Spinal cord (tissue), 10 donors: ENCODE measurements around the gene PEX5L. TPM values are rescaled to one million over a fixed set of nuclear protein-coding genes. Genes with fewer than 3 reads are reported as not detected.
A peak's percentile ranks its signal among the peaks of the same experiment; 100 is the strongest.

Experiments used
- DNase-seq, 6 donors: peaks; one replicate each; pipeline versions ENCODE4 v3.0.0 to v3.0.0-alpha.2; 2013 to 2015; ENCODE audit warnings: low spot score in 6 of 6, low read depth in 4 of 6
- H3K27ac ChIP-seq: one replicate; pipeline ENCODE4 v1.5.1; 2013; ENCODE audit warnings: low read depth, low read length, control low read depth
- H3K27me3 ChIP-seq: one replicate; pipeline ENCODE4 v1.6.1; 2013; ENCODE audit warnings: low read length; ENCODE audit not compliant: control insufficient read depth, insufficient read depth
- H3K36me3 ChIP-seq: one replicate; pipeline ENCODE4 v1.6.1; 2013; ENCODE audit warnings: low read length; ENCODE audit not compliant: control insufficient read depth, insufficient read depth
- H3K4me1 ChIP-seq: one replicate; pipeline ENCODE4 v1.6.1; 2013; ENCODE audit warnings: low read length; ENCODE audit not compliant: control insufficient read depth, insufficient read depth
- H3K4me3 ChIP-seq: one replicate; pipeline ENCODE4 v1.5.1; 2013; ENCODE audit warnings: low read depth, low read length, control low read depth
- H3K9me3 ChIP-seq: one replicate; pipeline ENCODE4 v1.6.1; 2013; ENCODE audit warnings: low read length; ENCODE audit not compliant: control insufficient read depth, insufficient read depth
- WGBS: methylation state at CpG from one replicate; pipeline ENCODE4 v1.1.5; 2013; ENCODE audit warnings: missing lambda C conversion rate; ENCODE audit not compliant: insufficient coverage; 5-methylcytosine and 5-hydroxymethylcytosine counted together
- polyA plus RNA-seq, 2 donors: library from polyadenylated mRNA; unstranded; fragments of 120-200 nt; gene quantifications; one replicate each; pipeline ENCODE4 v1.2.1, GENCODE V29; 2013; ENCODE audit not compliant: insufficient read length in 2 of 2
- total RNA-seq, 2 donors: library from RNA; depleted of rRNA in 1 of 2; stranded (reverse); fragments of 120-200 nt in 1 of 2; fragments of >200 nt in 1 of 2; gene quantifications; one replicate each; pipeline versions ENCODE4 v1.2.3 to v1.2.4, GENCODE V29; 2013 to 2014
- donor health status: healthy.

Gene PEX5L
- total and polyA plus RNA-seq, 4 donors: 11.4 to 39.6 (median 15.3) TPM

DNA sequence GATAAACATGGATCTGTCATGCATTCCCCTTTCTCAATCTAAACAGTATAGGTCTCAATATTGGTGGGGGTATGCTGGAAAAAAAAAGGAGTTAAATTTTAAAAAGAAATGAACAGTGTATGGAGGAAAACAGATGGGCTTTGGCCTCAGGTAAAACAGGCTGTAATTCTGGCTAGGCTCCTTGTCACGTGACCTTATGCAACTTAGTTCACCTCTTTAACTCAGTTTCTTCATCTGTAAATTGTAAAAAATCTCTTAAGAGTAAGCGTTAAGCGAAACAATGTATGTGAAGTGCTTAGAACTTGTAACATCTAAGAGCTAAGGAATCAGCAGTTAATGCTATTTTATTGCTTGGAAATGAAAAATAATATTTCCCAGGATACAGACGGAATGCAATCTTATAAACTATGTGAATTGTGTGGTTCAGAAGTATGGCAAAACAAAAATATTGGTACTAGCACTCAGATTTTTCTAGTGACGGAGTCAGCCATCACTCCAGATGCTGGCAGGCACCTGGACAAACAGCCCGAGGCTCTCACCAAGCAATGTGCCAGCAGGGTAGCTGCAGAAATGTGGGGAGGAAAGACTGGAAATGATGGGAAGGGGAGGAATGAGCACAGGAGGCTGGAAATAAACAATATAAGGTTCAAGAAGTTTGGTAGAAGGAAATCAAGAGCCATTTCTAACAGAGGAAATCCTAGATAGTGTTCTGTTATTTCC lies 211.1 kb downstream of the PEX5L start:
- WGBS: 56% methylated on average over 3 of the region's 6 CpGs
- Histone ChIP-seq H3K4me1 (no peaks in the 10 kb centered on the region), H3K27me3 (no peaks in the 10 kb centered on the region), H3K36me3 (no peaks in the 10 kb centered on the region), H3K27ac (no peak overlapping the region), H3K4me3 (no peak overlapping the region), H3K9me3 (no peaks in the 10 kb centered on the region)
- peak in 1 of 6 donors; percentile 5 for DNase-seq

GRCh38 chr3:179822296-179822695 lies 214.4 kb downstream of the PEX5L start:
- Histone ChIP-seq H3K27ac (no peak overlapping the region), H3K27me3 (no peaks in the 10 kb centered on the region), H3K4me3 (no peak overlapping the region), H3K4me1 (no peaks in the 10 kb centered on the region), H3K9me3 (no peaks in the 10 kb centered on the region), H3K36me3 (no peaks in the 10 kb centered on the region)
- no CpG with 5 or more reads among the region's 3 CpGs for WGBS
- DNase-seq: peak in 1 of 6 donors; percentile 35

DNA sequence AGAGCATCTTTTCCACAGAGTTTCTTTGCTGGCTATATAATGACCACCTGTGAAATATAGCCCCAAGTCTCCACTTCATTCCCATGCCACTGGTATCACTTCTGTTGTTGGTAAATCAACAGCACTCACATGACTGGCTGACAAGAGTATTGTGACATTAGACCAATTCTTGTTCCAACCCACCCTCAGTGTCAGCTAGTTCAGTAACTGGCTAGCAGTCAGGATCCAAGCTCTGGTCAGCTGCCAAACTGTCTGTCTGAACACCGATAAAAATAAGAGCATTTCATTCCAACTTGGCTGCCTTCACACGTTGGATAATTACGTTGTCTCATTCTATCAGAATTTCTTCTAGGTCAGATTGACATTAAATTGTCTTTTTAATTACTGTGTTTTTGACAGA lies 217.4 kb downstream of the PEX5L start:
- peak in 1 of 6 donors; percentile 46 for DNase-seq
- H3K36me3 ChIP-seq: no peaks in the 10 kb centered on the region
- H3K27me3 ChIP-seq: no peaks in the 10 kb centered on the region
- H3K4me1 ChIP-seq: no peaks in the 10 kb centered on the region
- no CpG with 5 or more reads among the region's 3 CpGs for WGBS
- H3K9me3 ChIP-seq: no peaks in the 10 kb centered on the region
- no peak overlapping the region for H3K27ac ChIP-seq
- H3K4me3 ChIP-seq: no peak overlapping the region

- H3K36me3 ChIP-seq: peaks cover 5% of the 10 kb centered on the region
- no peak for DNase-seq
- WGBS: no CpG with 5 or more reads among the region's 3 CpGs
- H3K4me1 ChIP-seq: no peaks in the 10 kb centered on the region
- no peak overlapping the region for H3K4me3 ChIP-seq
- H3K27me3 ChIP-seq: no peaks in the 10 kb centered on the region
- no peaks in the 10 kb centered on the region for H3K9me3 ChIP-seq
- H3K27ac ChIP-seq: no peak overlapping the region
Observed at GRCh38 chr3:179812096-179812382, 224.7 kb downstream of the PEX5L start.

- peaks cover 5% of the 10 kb centered on the region for H3K36me3 ChIP-seq
- H3K9me3 ChIP-seq: no peaks in the 10 kb centered on the region
- DNase-seq: peak; percentile 33 to 93 (median 46)
- H3K27ac ChIP-seq: peak overlapping the region; percentile 54
- H3K4me3 ChIP-seq: no peak overlapping the region
- no peaks in the 10 kb centered on the region for H3K27me3 ChIP-seq
- WGBS: 6% methylated on average over 4 of the region's 9 CpGs
- no peaks in the 10 kb centered on the region for H3K4me1 ChIP-seq
Observed at GRCh38 chr3:179811321-179812095, 225.2 kb downstream of the PEX5L start.

GRCh38 chr3:179809639-179810038 lies 227.1 kb downstream of the PEX5L start:
- Histone ChIP-seq H3K27ac (no peak overlapping the region), H3K4me3 (no peak overlapping the region), H3K36me3 (peaks cover 5% of the 10 kb centered on the region), H3K9me3 (no peaks in the 10 kb centered on the region), H3K27me3 (no peaks in the 10 kb centered on the region), H3K4me1 (no peaks in the 10 kb centered on the region)
- no peak for DNase-seq

GRCh38 chr3:179807588-179807987 lies 229.1 kb downstream of the PEX5L start:
- Histone ChIP-seq H3K27ac (no peak overlapping the region), H3K4me1 (no peaks in the 10 kb centered on the region), H3K9me3 (no peaks in the 10 kb centered on the region), H3K36me3 (peaks cover 5% of the 10 kb centered on the region), H3K27me3 (no peaks in the 10 kb centered on the region), H3K4me3 (no peak overlapping the region)
- no peak for DNase-seq
- 96% methylated on average over 10 of the region's 14 CpGs for WGBS

DNA sequence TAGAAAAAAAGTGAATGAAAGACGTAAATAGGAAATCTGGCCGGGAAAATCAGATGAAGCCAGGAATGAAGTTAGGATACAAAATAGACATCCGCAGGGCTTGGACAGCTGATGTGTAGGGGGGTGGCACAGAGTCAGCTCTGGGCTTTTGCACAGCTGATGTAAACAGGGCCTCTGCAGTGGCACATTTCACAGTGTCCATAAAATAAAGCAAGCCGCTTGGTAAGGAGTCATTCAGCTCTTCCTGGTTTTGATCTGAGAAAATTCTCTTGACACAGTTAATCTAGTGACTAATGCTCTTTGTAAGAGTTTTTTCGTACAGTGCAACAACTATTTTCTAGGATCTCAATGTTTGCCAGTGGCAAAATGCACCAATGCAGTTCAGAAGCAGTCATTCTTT lies 230.6 kb downstream of the PEX5L start:
- Histone ChIP-seq H3K4me3 (no peak overlapping the region), H3K4me1 (no peaks in the 10 kb centered on the region), H3K9me3 (no peaks in the 10 kb centered on the region), H3K27ac (no peak overlapping the region), H3K36me3 (peaks cover 5% of the 10 kb centered on the region), H3K27me3 (no peaks in the 10 kb centered on the region)
- WGBS: 93% methylated on average over 4 of the region's 5 CpGs
- DNase-seq: no peak

DNA sequence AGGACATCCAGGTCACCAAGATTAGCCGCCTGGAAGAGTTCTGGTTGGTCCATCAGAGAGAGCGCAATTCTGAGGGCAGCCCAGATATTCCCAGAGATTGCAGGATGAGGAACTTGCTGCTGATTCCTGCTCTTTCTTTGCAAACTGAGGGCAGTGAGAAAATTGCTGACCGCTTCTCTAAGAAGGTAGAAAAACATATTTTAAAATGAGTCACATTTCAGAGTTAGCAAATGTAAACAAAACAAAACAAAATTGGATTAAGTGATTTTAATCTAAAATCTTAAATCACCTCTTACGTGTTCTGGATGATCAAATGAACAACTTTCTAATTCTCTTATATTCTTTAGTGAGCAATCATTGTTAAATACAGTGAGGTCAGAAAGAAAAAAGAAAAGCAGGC lies 234.9 kb downstream of the PEX5L start:
- 90% methylated on average over 2 of the region's 4 CpGs for WGBS
- Histone ChIP-seq H3K36me3 (no peaks in the 10 kb centered on the region), H3K4me3 (no peak overlapping the region), H3K27ac (no peak overlapping the region), H3K9me3 (no peaks in the 10 kb centered on the region), H3K27me3 (no peaks in the 10 kb centered on the region), H3K4me1 (no peaks in the 10 kb centered on the region)
- DNase-seq: no peak

GRCh38 chr3:179801263-179801662 lies 235.5 kb downstream of the PEX5L start:
- Histone ChIP-seq H3K4me1 (no peaks in the 10 kb centered on the region), H3K27ac (no peak overlapping the region), H3K9me3 (no peaks in the 10 kb centered on the region), H3K27me3 (no peaks in the 10 kb centered on the region), H3K36me3 (no peaks in the 10 kb centered on the region), H3K4me3 (no peak overlapping the region)
- no peak for DNase-seq
